HepG2 (cell line): ENCODE data around the gene MAPK6. TPM values are rescaled to one million over a fixed set of nuclear protein-coding genes. Genes with fewer than 3 reads are reported as not detected.

ENCODE experiments used
- ARNTL ChIP-seq: sonication (generic); formaldehyde crosslinking; IDR thresholded peaks from 2 replicates; pipeline ENCODE4 v1.4.0; 2020; ENCODE audit warnings: mild to moderate bottlenecking, missing genetic modification reagents
- BRD4 ChIP-seq: sonication (generic); formaldehyde crosslinking; IDR thresholded peaks from 2 replicates; pipeline ENCODE4 v1.4.0; 2020; ENCODE audit warnings: missing genetic modification reagents
- JUND ChIP-seq: sonication (generic); formaldehyde crosslinking; IDR thresholded peaks from 2 replicates; pipeline ENCODE4 v1.8.0; 2022; ENCODE audit warnings: mild to moderate bottlenecking, missing genetic modification reagents
- MLLT10 ChIP-seq: sonication (generic); formaldehyde crosslinking; IDR thresholded peaks from 2 replicates; pipeline ENCODE4 v1.4.0; 2020; ENCODE audit warnings: missing genetic modification reagents
- PHF8 ChIP-seq: sonication (generic); formaldehyde crosslinking; IDR thresholded peaks from 2 replicates; pipeline ENCODE4 v1.5.0; 2020; ENCODE audit warnings: missing genetic modification reagents
- ZBTB20 ChIP-seq: sonication (generic); formaldehyde crosslinking; IDR thresholded peaks from 2 replicates; pipeline ENCODE4 v1.8.1; 2023; ENCODE audit warnings: missing genetic modification reagents, low read depth, mild to moderate bottlenecking, borderline replicate concordance
- ZKSCAN8 ChIP-seq: IDR thresholded peaks from 2 replicates; pipeline ENCODE4 v1.6.1; 2016; ENCODE audit warnings: borderline replicate concordance, missing genetic modification reagents, missing compliant biosample characterization
- ZNF558 ChIP-seq: sonication (generic); formaldehyde crosslinking; IDR thresholded peaks from 2 replicates; pipeline ENCODE4 v1.9.0; 2022; ENCODE audit warnings: mild to moderate bottlenecking, missing genetic modification reagents, borderline replicate concordance
- ZNF761 ChIP-seq: sonication (generic); formaldehyde crosslinking; conservative IDR thresholded peaks from 2 replicates; pipeline ENCODE4 v1.4.0; 2020; ENCODE audit warnings: mild to moderate bottlenecking, missing genetic modification reagents
- ZZZ3 ChIP-seq: sonication (generic); formaldehyde crosslinking; IDR thresholded peaks from 2 replicates; pipeline ENCODE4 v1.4.0; 2020; ENCODE audit warnings: missing genetic modification reagents, mild to moderate bottlenecking, borderline replicate concordance
- polyA plus RNA-seq, 8 experiments: library from polyadenylated mRNA; depleted of rRNA in 3 of 8; stranded (reverse) in 7 of 8; unstranded in 1 of 8; fragments of >200 nt; fragmentation: Illumina TruSeq in 4 of 8; extraction: Trizol in 4 of 8; gene quantifications; 2 replicates each; pipeline versions ENCODE4 v1.2.1 to v1.2.3, GENCODE V29; 2011 to 2016; ENCODE audit warnings: low read depth in 4 of 8, missing spikeins in 1 of 8, mixed read lengths in 1 of 8; ENCODE audit not compliant: insufficient read depth in 1 of 8
- total RNA-seq, 5 experiments: library from RNA; depleted of rRNA; stranded (reverse); fragments of >200 nt; fragmentation: Illumina TruSeq; extraction: Trizol; gene quantifications; 2 replicates each; pipeline ENCODE4 v1.2.3, GENCODE V29; 2016; ENCODE audit warnings: low read depth in 1 of 5
- TF ChIP-seq, protein P1 (sequence below): fragments of 450-650 bp; IDR thresholded peaks from 2 replicates; pipeline ENCODE4 v1.6.1; 2016
- TF ChIP-seq, protein P2 (sequence below), 2 experiments: fragments of 450-650 bp in 1 of 2; sonication (generic) in 1 of 2; formaldehyde crosslinking; IDR thresholded peaks; 2 replicates each; pipeline versions ENCODE4 v1.5.0 to v1.8.0; 2020 to 2022; ENCODE audit warnings: mild to moderate bottlenecking in 1 of 2, missing genetic modification reagents in 1 of 2
- TF ChIP-seq, protein P3 (sequence below): IDR thresholded peaks from 2 replicates; pipeline ENCODE4 v1.6.1; 2016; ENCODE audit warnings: low read depth, missing genetic modification reagents, missing compliant biosample characterization

Gene MAPK6
- total and polyA plus RNA-seq, 2 of the 13 experiments (the other 11 are each of a cell fraction or from before 2014, with no cell fraction given): 89.5 to 99.7 TPM

DNA sequence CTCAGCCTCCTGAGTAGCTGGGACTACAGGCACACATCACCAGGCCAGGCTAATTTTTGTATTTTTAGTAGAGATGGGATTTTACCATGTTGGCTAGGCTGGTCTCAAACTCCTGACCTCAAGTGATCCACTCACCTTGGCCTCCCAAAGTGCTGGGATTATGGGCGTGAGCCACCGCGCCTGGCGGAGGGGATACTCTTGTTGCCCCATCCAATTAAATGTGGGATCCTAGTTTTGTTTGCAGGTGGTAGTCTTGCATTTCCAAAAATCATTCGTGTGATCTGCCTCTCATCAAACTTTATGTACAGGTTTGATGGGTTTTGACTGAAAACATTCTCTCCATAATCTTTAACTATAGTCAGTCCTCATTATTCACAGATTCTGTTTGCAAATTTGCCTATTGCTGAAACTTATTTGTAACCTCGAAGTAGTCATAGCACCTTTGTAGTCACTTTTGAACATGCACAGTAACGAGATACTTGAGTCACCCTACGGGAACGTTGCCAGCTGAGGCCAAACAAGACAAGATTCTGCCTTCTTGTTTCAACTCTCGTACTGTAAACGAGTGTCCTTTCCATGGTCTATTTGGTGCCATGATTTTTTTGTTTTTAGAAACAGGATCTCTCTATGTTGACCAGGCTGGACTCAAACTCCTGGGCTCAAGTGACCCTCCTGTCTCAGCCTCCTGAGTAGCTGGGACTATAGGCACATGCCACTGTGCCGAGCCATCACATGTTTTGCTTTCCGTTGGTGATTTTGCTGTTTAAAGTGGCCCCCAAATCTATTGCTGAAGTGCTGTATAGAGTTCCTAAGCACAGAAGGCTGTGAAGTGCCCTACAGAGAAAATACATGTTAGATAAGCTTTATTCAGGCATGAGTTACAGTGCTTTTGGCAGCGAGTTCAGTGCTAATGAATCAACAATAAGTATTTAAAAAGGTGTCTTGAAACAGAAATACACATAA lies 8.1 kb upstream of the MAPK6 start (continued):
- TF ChIP-seq ZNF761 (CRISPR knock-in tag) (no peak), JUND (CRISPR knock-in tag) (no peak), ZNF558 (no peak), PHF8 (CRISPR knock-in tag) (no peak), ZKSCAN8 (CRISPR knock-in tag) (no peak), BRD4 (no peak), MLLT10 (CRISPR knock-in tag) (no peak), ZBTB20 (CRISPR knock-in tag) (0 out of 2 replicates have a peak, but pooled peaks have one; percentile 48), ARNTL (CRISPR knock-in tag) (no peak), ZZZ3 (CRISPR knock-in tag) (no peak)
- TF ChIP-seq, protein P1, sequence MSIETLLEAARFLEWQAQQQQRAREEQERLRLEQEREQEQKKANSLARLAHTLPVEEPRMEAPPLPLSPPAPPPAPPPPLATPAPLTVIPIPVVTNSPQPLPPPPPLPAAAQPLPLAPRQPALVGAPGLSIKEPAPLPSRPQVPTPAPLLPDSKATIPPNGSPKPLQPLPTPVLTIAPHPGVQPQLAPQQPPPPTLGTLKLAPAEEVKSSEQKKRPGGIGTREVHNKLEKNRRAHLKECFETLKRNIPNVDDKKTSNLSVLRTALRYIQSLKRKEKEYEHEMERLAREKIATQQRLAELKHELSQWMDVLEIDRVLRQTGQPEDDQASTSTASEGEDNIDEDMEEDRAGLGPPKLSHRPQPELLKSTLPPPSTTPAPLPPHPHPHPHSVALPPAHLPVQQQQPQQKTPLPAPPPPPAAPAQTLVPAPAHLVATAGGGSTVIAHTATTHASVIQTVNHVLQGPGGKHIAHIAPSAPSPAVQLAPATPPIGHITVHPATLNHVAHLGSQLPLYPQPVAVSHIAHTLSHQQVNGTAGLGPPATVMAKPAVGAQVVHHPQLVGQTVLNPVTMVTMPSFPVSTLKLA: no peak
- TF ChIP-seq, protein P2, sequence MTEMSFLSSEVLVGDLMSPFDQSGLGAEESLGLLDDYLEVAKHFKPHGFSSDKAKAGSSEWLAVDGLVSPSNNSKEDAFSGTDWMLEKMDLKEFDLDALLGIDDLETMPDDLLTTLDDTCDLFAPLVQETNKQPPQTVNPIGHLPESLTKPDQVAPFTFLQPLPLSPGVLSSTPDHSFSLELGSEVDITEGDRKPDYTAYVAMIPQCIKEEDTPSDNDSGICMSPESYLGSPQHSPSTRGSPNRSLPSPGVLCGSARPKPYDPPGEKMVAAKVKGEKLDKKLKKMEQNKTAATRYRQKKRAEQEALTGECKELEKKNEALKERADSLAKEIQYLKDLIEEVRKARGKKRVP (CRISPR knock-in tag; IDR thresholded peaks at IDR 0.05): no peak
- TF ChIP-seq, protein P3, sequence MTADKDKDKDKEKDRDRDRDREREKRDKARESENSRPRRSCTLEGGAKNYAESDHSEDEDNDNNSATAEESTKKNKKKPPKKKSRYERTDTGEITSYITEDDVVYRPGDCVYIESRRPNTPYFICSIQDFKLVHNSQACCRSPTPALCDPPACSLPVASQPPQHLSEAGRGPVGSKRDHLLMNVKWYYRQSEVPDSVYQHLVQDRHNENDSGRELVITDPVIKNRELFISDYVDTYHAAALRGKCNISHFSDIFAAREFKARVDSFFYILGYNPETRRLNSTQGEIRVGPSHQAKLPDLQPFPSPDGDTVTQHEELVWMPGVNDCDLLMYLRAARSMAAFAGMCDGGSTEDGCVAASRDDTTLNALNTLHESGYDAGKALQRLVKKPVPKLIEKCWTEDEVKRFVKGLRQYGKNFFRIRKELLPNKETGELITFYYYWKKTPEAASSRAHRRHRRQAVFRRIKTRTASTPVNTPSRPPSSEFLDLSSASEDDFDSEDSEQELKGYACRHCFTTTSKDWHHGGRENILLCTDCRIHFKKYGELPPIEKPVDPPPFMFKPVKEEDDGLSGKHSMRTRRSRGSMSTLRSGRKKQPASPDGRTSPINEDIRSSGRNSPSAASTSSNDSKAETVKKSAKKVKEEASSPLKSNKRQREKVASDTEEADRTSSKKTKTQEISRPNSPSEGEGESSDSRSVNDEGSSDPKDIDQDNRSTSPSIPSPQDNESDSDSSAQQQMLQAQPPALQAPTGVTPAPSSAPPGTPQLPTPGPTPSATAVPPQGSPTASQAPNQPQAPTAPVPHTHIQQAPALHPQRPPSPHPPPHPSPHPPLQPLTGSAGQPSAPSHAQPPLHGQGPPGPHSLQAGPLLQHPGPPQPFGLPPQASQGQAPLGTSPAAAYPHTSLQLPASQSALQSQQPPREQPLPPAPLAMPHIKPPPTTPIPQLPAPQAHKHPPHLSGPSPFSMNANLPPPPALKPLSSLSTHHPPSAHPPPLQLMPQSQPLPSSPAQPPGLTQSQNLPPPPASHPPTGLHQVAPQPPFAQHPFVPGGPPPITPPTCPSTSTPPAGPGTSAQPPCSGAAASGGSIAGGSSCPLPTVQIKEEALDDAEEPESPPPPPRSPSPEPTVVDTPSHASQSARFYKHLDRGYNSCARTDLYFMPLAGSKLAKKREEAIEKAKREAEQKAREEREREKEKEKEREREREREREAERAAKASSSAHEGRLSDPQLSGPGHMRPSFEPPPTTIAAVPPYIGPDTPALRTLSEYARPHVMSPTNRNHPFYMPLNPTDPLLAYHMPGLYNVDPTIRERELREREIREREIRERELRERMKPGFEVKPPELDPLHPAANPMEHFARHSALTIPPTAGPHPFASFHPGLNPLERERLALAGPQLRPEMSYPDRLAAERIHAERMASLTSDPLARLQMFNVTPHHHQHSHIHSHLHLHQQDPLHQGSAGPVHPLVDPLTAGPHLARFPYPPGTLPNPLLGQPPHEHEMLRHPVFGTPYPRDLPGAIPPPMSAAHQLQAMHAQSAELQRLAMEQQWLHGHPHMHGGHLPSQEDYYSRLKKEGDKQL (CRISPR knock-in tag): no peak
